ENCODE data around the gene GREB1. TPM values are rescaled to one million over a fixed set of nuclear protein-coding genes. Genes with fewer than 3 reads are reported as not detected.

The GREB1 gene
- total RNA-seq, 1 donor from 2014 or later, result under 0.01 TPM

GRCh38 chr2:11556101-11556806 is 22.4 kb downstream of the GREB1 start:
- peaks cover 15% of the 10 kb centered on the region for H3K27me3 ChIP-seq (ENCODE audit: control insufficient read depth, insufficient read depth, low read length)
- TF ChIP-seq CTCF (IDR thresholded peaks at IDR 0.05; ENCODE audit: insufficient read depth, low read length, severe bottlenecking), result no peak
- DNase-seq (ENCODE audit: low read depth) (no peak), FAIRE-seq (no peak)
- no peaks in the 10 kb centered on the region for H3K36me3 ChIP-seq (ENCODE audit: control insufficient read depth, insufficient read depth, low read length)
- no peak overlapping the region for H3K4me3 ChIP-seq (ENCODE audit: low read depth, low read length)

- no peak overlapping the region for H3K4me3 ChIP-seq (ENCODE audit: low read depth, low read length)
- peaks cover 15% of the 10 kb centered on the region for H3K27me3 ChIP-seq (ENCODE audit: control insufficient read depth, insufficient read depth, low read length)
- DNase-seq (ENCODE audit: low read depth), result no peak
- no peak for TF ChIP-seq CTCF (IDR thresholded peaks at IDR 0.05; ENCODE audit: insufficient read depth, low read length, severe bottlenecking)
- FAIRE-seq, result no peak
- no peaks in the 10 kb centered on the region for H3K36me3 ChIP-seq (ENCODE audit: control insufficient read depth, insufficient read depth, low read length)
These were observed 24.5 kb downstream of the GREB1 start for GRCh38 chr2:11558214-11558886.

- peaks cover 15% of the 10 kb centered on the region for H3K27me3 ChIP-seq (ENCODE audit: control insufficient read depth, insufficient read depth, low read length)
- FAIRE-seq (no peak), DNase-seq (ENCODE audit: low read depth) (no peak)
These were observed 25.4 kb downstream of the GREB1 start for GRCh38 chr2:11559066-11559785.

GRCh38 chr2:11559786-11560155 is 25.9 kb downstream of the GREB1 start:
- Histone ChIP-seq H3K27me3 (ENCODE audit: control insufficient read depth, insufficient read depth, low read length) (peaks cover 15% of the 10 kb centered on the region), H3K36me3 (ENCODE audit: control insufficient read depth, insufficient read depth, low read length) (no peaks in the 10 kb centered on the region), H3K4me3 (ENCODE audit: low read depth, low read length) (no peak overlapping the region)
- FAIRE-seq (no peak), DNase-seq (ENCODE audit: low read depth) (no peak)
- TF ChIP-seq CTCF (IDR thresholded peaks at IDR 0.05; ENCODE audit: insufficient read depth, low read length, severe bottlenecking), result no peak

More at GRCh38 chr2:11559066-11559785, 25.4 kb downstream of the GREB1 start:
- H3K4me3 ChIP-seq (ENCODE audit: low read depth, low read length), result no peak overlapping the region
- no peaks in the 10 kb centered on the region for H3K36me3 ChIP-seq (ENCODE audit: control insufficient read depth, insufficient read depth, low read length)
- no peak for TF ChIP-seq CTCF (IDR thresholded peaks at IDR 0.05; ENCODE audit: insufficient read depth, low read length, severe bottlenecking)

- peaks cover 15% of the 10 kb centered on the region for H3K27me3 ChIP-seq (ENCODE audit: control insufficient read depth, insufficient read depth, low read length)
- DNase-seq (ENCODE audit: low read depth), result no peak
- FAIRE-seq, result no peak
These were observed 27.0 kb downstream of the GREB1 start for GRCh38 chr2:11560806-11561205.

More at GRCh38 chr2:11560806-11561205, 27.0 kb downstream of the GREB1 start:
- no peak for TF ChIP-seq CTCF (IDR thresholded peaks at IDR 0.05; ENCODE audit: insufficient read depth, low read length, severe bottlenecking)
- H3K36me3 ChIP-seq (ENCODE audit: control insufficient read depth, insufficient read depth, low read length), result no peaks in the 10 kb centered on the region
- no peak overlapping the region for H3K4me3 ChIP-seq (ENCODE audit: low read depth, low read length)

All from bronchial epithelial cell (primary cell).